GM18909 (cell line): ENCODE results near the gene LRRC74B.
"Not testable (repeated sequence)": the region's sequence is repeated elsewhere in the genome, so short reads cannot be mapped to it uniquely, and the experiment has no call there.

ENCODE experiments used
- ATAC-seq: cut with Tn5 transposase; IDR thresholded peaks from one replicate; pipeline ENCODE4 v1.9.1; 2021; ENCODE audit warnings: mild to moderate bottlenecking; ENCODE audit not compliant: unreplicated experiment, poor library complexity

The LRRC74B gene

GRCh38 chr22:21073023-21073422 lies 27.3 kb downstream of the LRRC74B start:
- ATAC-seq: no peak

- no peak for ATAC-seq
Measured at GRCh38 chr22:21073482-21073881, 27.7 kb downstream of the LRRC74B start.

- ATAC-seq: no peak
Measured at GRCh38 chr22:21074102-21074715, 28.5 kb downstream of the LRRC74B start.

- ATAC-seq: no peak
Measured at GRCh38 chr22:21075516-21076138, 29.9 kb downstream of the LRRC74B start.

GRCh38 chr22:21076912-21077625 lies 31.3 kb downstream of the LRRC74B start:
- ATAC-seq: no peak

- no peak for ATAC-seq
Measured at GRCh38 chr22:21077884-21078508, 32.2 kb downstream of the LRRC74B start.

- no peak for ATAC-seq
Measured at GRCh38 chr22:21078916-21079315, 33.2 kb downstream of the LRRC74B start.

GRCh38 chr22:21079493-21079892 lies 33.7 kb downstream of the LRRC74B start:
- ATAC-seq: no peak

- ATAC-seq: no peak
Measured at GRCh38 chr22:21080435-21081137, 34.8 kb downstream of the LRRC74B start.

GRCh38 chr22:21082248-21082647 lies 36.5 kb downstream of the LRRC74B start:
- no peak for ATAC-seq

- ATAC-seq: no peak
Measured at GRCh38 chr22:21087119-21087518, 41.4 kb downstream of the LRRC74B start.

- not testable (repeated sequence) for ATAC-seq
Measured at GRCh38 chr22:21087926-21088325, 42.2 kb downstream of the LRRC74B start.

GRCh38 chr22:21091220-21091619 lies 45.5 kb downstream of the LRRC74B start:
- ATAC-seq: not testable (repeated sequence)

- no peak for ATAC-seq
Measured at GRCh38 chr22:21092797-21093554, 47.2 kb downstream of the LRRC74B start.

GRCh38 chr22:21093555-21094137 lies 47.9 kb downstream of the LRRC74B start:
- ATAC-seq: not testable (repeated sequence)

- no peak for ATAC-seq
Measured at GRCh38 chr22:21094911-21095772, 49.4 kb downstream of the LRRC74B start.

GRCh38 chr22:21095773-21096107 lies 50.0 kb downstream of the LRRC74B start:
- no peak for ATAC-seq

GRCh38 chr22:21096878-21097277 lies 51.1 kb downstream of the LRRC74B start:
- not testable (repeated sequence) for ATAC-seq
